GM11168 (cell line): ENCODE measurements around the gene TMEM31.

Experiments used
- in situ Hi-C: fragments of 300-500 bp; cut with MboI; formaldehyde crosslinking; loops from one replicate; pipeline ENCODE4 v1.12.0; 2022; ENCODE audit warnings: low sequenced_read_pairs; ENCODE audit not compliant: unreplicated experiment

TMEM31 gene, protein sequence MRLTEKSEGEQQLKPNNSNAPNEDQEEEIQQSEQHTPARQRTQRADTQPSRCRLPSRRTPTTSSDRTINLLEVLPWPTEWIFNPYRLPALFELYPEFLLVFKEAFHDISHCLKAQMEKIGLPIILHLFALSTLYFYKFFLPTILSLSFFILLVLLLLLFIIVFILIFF

GRCh38 chrX:103710609-103711008, at the start of gene TMEM31:
TSS of gene TMEM31 (plus strand) at chrX:103710909. CDS start at chrX:103712259, 1,350 bp downstream.
- in situ Hi-C loops: loop anchor here (10.0 kb wide), 1 partner anchor 104 kb away; no protein-coding TSS in a partner anchor

DNA sequence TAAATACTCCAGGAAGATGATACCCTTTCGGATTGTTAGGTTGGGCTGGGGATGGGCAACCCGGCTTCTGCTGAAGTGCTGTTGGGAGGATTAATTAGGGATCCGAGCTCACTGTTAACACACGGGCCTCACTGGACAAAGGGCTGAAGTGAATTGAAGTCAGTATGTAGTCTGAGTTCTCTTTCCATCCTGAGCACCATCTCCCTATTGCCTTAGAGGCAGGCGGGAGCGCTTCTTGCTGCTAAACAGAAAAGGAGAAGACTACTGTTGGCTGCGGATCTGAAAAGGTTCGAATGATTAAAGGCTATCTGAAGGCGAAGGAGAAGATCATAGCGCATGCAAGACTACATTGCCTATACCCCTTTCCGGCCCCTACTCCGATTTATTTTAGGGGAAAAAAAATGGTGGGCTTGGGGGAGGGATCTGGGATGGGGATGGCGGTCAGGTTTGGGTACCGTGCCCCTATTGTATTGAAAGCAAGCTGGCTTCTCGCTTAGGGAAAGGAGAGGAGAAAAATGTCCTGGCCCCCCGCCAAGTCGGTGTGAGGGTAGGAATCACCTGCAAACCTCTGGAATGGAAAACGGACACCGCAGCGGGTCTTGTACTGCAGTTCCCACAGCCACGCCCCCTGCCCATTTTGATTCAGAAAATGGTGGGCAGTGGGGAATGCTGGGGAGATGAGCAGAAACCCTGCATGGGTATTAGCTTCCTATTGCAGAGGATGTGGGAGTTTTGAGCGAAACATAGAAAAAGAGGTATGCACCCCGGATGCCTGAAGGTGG, 46.5 kb upstream of the TMEM31 start:
- in situ Hi-C loops: no loop called here

DNA sequence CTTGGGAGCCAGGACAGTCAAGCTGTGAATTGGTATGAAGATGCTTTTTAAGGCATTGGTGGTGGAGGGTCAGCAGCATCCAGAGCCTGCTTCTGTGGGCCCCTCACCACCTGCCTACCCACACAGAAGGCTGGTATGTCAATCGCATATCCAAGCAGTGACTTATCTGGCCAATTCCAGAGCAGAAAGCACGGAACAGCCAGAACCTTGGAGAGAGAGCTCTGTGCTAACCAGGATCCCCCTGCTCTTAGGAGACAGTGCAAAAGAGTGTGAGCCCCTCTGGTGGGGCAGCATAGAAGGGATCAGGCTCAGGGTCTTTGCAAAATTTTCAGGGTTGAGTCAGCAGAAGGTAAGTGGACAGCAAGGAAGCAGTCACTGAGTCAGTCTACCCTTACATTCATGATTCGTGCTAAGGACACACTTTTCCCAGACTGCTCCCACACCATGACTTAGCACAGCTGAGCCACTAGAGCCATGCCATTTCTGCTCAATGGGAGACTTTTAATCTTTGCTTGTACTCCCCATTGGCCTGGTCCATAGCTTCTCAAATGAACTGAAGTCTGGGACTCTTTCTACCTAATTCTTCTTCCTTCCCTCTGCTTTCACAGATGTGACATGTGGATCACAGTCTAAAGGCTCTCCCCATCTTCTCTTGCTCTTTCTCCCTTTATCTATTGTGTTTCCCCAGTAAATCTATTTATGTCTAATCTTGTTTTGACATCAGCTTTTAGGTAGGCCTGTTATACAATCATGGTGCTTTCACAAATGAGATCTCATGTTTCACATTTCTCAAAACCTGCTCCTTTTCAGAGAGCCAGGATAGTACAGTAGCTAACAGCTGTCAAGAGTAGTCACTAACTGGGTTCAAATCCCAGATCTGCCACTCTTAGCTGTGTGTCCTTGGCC, 44.3 kb upstream of the TMEM31 start:
- in situ Hi-C loops: no loop called here

GRCh38 chrX:103669745-103670144, 41.0 kb upstream of the TMEM31 start:
- in situ Hi-C loops: no loop called here

GRCh38 chrX:103674531-103675454, 35.9 kb upstream of the TMEM31 start:
- in situ Hi-C loops: no loop called here

DNA sequence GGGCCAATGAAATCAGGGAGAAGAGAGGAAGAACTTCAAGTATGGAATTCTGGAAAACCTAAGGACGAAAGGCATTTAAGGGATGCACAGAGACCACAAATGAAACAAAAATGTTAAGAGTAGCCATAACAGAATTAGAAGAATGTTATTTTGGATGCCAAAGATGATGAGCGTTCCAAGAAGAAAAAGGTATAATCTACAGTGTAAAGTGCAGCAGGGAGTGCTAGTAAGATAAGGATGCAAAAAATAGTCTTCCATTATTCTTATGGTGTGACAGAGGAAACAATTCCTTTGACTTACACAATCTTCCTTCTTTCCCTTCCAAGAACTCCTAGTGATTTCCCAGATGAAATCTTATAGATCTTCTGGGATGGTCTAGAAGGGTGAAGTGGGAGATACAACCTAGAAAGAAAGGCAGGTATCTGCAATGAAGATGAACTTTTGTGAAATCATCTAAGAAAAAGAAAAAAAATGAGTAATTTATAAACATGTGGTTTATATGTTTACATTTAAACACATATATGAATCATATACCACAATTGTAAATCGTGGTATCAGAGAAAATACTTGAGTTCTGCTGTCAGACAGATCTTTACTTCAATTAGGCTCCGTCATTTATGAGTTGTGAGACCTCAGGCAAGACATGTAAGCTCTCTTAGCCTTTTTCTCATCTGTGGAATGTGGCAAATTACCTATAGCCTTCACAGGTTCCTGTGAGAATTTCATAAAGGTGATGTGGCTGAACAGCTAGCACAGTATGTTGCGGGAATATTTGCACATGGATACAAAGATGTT, 32.3 kb upstream of the TMEM31 start:
- in situ Hi-C loops: no loop called here

DNA sequence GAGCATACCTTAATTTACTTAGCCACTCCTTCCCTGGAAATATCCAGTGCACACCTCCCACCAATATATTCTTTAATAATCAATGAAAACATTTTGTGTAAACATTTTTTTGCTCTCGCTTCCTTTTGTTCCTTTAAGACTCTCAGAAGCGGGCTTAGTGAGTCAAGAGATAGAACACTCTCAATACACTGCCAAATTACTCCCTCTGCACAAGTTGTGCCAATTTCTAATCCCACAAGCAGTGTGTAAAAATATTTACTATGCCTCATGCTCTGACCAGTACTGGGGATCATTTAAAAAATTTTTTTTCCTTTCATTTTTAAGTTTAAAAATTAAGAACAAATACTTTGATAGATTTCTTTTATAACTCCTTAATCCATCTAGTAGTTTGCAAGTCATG, 29.3 kb upstream of the TMEM31 start:
- in situ Hi-C loops: no loop called here

- in situ Hi-C loops: no loop called here
These were observed 25.3 kb upstream of the TMEM31 start for GRCh38 chrX:103685396-103685795.

GRCh38 chrX:103686199-103687072, 24.3 kb upstream of the TMEM31 start, which contains the start of gene MORF4L2:
TSS of gene MORF4L2 (minus strand) at chrX:103686699. CDS start at chrX:103677027, 9,672 bp downstream.
- in situ Hi-C loops: no loop called here

DNA sequence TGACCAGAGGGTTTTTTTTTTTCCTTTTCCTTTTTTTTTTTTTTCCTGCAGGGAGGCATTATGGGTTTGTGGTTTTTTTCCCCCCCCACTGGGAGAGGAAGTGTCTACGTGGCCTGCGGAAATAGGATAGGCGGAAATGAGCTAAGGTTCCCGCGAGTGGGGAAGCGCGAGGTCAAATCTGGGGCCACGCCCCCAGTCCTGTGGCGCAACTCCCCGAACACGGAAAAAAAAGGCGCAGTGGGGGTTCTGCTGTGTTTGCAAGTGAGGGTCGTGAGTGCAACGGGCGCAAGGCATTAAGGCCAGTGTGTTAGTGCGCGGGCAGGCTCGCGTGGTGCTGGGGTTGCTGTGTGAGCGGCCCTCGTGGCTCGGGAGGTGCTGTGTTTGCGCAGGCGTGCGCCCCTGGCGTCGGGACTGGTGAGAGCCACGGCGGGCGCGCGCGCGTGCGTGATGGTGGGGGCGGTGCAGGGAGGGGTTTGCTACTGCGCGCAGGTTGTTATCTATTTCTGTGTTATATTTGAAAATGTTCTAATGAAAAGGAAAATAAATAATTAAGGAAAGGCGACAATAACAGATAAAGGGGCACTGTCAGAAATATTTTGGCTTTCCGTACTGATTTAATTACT, 23.5 kb upstream of the TMEM31 start:
- in situ Hi-C loops: no loop called here

- in situ Hi-C loops: no loop called here
These were observed 23.0 kb upstream of the TMEM31 start for GRCh38 chrX:103687696-103688201.

- in situ Hi-C loops: no loop called here
These were observed 21.8 kb upstream of the TMEM31 start for GRCh38 chrX:103688946-103689345.

GRCh38 chrX:103691059-103691458, 19.6 kb upstream of the TMEM31 start:
- in situ Hi-C loops: no loop called here

DNA sequence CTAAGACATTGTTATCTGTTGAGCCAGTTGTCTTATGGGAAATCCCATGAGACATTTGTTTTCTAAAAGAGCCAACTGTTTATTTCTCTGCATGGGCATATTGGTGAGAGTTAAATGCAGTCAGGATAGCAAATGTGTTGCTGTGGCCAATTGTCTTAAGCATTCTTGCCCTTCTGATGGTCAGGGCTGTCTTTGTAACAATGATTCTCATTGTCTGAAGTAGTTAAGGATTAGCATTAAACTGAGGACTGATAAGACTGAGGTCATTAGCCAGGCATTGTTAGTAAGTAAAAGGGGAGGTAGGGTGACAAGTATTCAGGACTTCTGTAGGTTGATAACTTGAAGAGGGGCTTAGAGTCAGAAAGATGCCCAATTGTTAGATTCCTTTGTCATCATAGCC, 13.0 kb upstream of the TMEM31 start:
- in situ Hi-C loops: no loop called here

- in situ Hi-C loops: no loop called here
These were observed 11.5 kb upstream of the TMEM31 start for GRCh38 chrX:103699243-103699642.

- in situ Hi-C loops: no loop called here
These were observed 5.8 kb upstream of the TMEM31 start for GRCh38 chrX:103704863-103705262.

- in situ Hi-C loops: loop anchor here (10.0 kb wide), 1 partner anchor 98 kb away; no protein-coding TSS in a partner anchor
These were observed 6.3 kb downstream of the TMEM31 start for GRCh38 chrX:103716962-103717361.
